Gastrocnemius medialis (tissue), 4 donors: ENCODE data around the gene PRSS16. TPM values are rescaled to one million over a fixed set of nuclear protein-coding genes. Genes with fewer than 3 reads are reported as not detected.

ENCODE experiments used
- ATAC-seq, 2 donors: fragments of 150-250 bp; one replicate each; pipeline ENCODE4 v1.9.1; 2016
- DNase-seq, 2 donors: peaks; one replicate each; pipeline ENCODE4 v3.0.0-alpha.2; 2019
- H3K27ac ChIP-seq, 4 donors: fragments of 200-600 bp; sonication (generic); 1 replicate in 1 of 4; 2 replicates in 3 of 4; pipeline ENCODE4 v1.5.1; 2016 to 2018; ENCODE audit warnings: mild to moderate bottlenecking in 2 of 4, moderate library complexity in 1 of 4
- H3K27me3 ChIP-seq, 3 donors: fragments of 200-600 bp; sonication (generic) in 2 of 3; 1 replicate in 1 of 3; 2 replicates in 2 of 3; pipeline versions ENCODE4 v1.5.1 to v1.6.0; 2016 to 2019; ENCODE audit warnings: mild to moderate bottlenecking in 1 of 3, moderate library complexity in 1 of 3
- H3K36me3 ChIP-seq, 2 donors: fragments of 200-600 bp; sonication (generic) in 1 of 2; one replicate each; pipeline ENCODE4 v1.5.1; 2017 to 2018
- H3K4me1 ChIP-seq, 2 donors: fragments of 200-600 bp; sonication (generic) in 1 of 2; one replicate each; pipeline ENCODE4 v1.5.1; 2016 to 2017; ENCODE audit warnings: mild to moderate bottlenecking in 2 of 2
- H3K4me3 ChIP-seq, 4 donors: fragments of 200-600 bp; sonication (generic) in 3 of 4; 1 replicate in 1 of 4; 2 replicates in 3 of 4; pipeline ENCODE4 v1.5.1; 2016 to 2019; ENCODE audit warnings: mild to moderate bottlenecking in 2 of 4
- H3K9me3 ChIP-seq, 3 donors: fragments of 200-600 bp; sonication (generic) in 2 of 3; 1 replicate in 1 of 3; 2 replicates in 2 of 3; pipeline ENCODE4 v1.5.1; 2016 to 2019
- CTCF ChIP-seq, 5 experiments: fragments of 450-650 bp in 3 of 5; fragments of 200-600 bp in 2 of 5; sonication (generic) in 2 of 5; IDR thresholded peaks in 4 of 5; conservative IDR thresholded peaks in 1 of 5; 1 replicate in 4 of 5; 2 replicates in 1 of 5; pipeline ENCODE4 v1.5.1; 2016 to 2019; ENCODE audit warnings: antibody characterized with exemption in 5 of 5, mild to moderate bottlenecking in 3 of 5, moderate library complexity in 3 of 5
- POLR2A ChIP-seq, 2 donors: fragments of 450-650 bp; IDR thresholded peaks; one replicate each; pipeline ENCODE4 v1.6.1; 2017; ENCODE audit warnings: antibody characterized with exemption in 2 of 2, mild to moderate bottlenecking in 2 of 2, moderate library complexity in 2 of 2
- in situ Hi-C, 4 donors: fragments of 200-750 bp; cut with MboI; loops; one replicate each; pipeline versions ENCODE4 v1.15.0 to v1.8.0; 2017; ENCODE audit warnings: low sequenced_read_pairs in 4 of 4
- intact Hi-C: fragments of 100-400 bp; cut with DNase I; formaldehyde crosslinking; loops from one replicate; pipeline ENCODE4 v1.15.1; 2023; ENCODE audit warnings: low total_unique reads
- total RNA-seq, 4 donors: library from RNA; depleted of rRNA; stranded (reverse); fragments of >200 nt; gene quantifications; one replicate each; pipeline versions ENCODE4 v1.1.0 to v1.2.3, GENCODE V29; 2016

PRSS16 gene
- total RNA-seq, 4 donors from 2014 or later = not detected

- intact Hi-C loops = no loop called here
- H3K4me3 ChIP-seq = peak overlapping the region in 1 of 4 donors; percentile 9
- in situ Hi-C loops = no loop called here
- TF ChIP-seq CTCF (IDR thresholded peaks at IDR 0.05 in 4 of 5, conservative IDR thresholded peaks at IDR 0.05 in 1 of 5) = no peak
- no peak for TF ChIP-seq POLR2A (IDR thresholded peaks at IDR 0.05)
- H3K9me3 ChIP-seq = peaks cover 0 to 5% (median 0%) of the 10 kb centered on the region in 3 donors
- H3K4me1 ChIP-seq = no peaks in the 10 kb centered on the region
- no peak for ATAC-seq
- peaks cover 78 to 92% (median 83%) of the 10 kb centered on the region in 3 donors for H3K27me3 ChIP-seq
- H3K36me3 ChIP-seq = no peaks in the 10 kb centered on the region
- no peak for DNase-seq
- H3K27ac ChIP-seq = no peak overlapping the region
These were observed 32.6 kb downstream of the PRSS16 start for GRCh38 chr6:27280064-27280539.

GRCh38 chr6:27280540-27281000 is 33.1 kb downstream of the PRSS16 start:
- Histone ChIP-seq H3K9me3 (peaks cover 0 to 5% (median 0%) of the 10 kb centered on the region in 3 donors), H3K27me3 (peaks cover 79 to 94% (median 82%) of the 10 kb centered on the region in 3 donors), H3K36me3 (no peaks in the 10 kb centered on the region), H3K4me3 (no peak overlapping the region), H3K27ac (no peak overlapping the region), H3K4me1 (no peaks in the 10 kb centered on the region)
- no peak for ATAC-seq
- intact Hi-C loops (no loop called here), in situ Hi-C loops (no loop called here)
- no peak for DNase-seq
- no peak for TF ChIP-seq POLR2A (IDR thresholded peaks at IDR 0.05)
- TF ChIP-seq CTCF (IDR thresholded peaks at IDR 0.05 in 4 of 5, conservative IDR thresholded peaks at IDR 0.05 in 1 of 5) = no peak

- H3K27me3 ChIP-seq = peaks cover 73 to 93% (median 83%) of the 10 kb centered on the region in 3 donors
- no peaks in the 10 kb centered on the region for H3K4me1 ChIP-seq
- no peak overlapping the region for H3K4me3 ChIP-seq
- H3K9me3 ChIP-seq = peaks cover 0 to 5% (median 0%) of the 10 kb centered on the region in 3 donors
- H3K27ac ChIP-seq = no peak overlapping the region
- H3K36me3 ChIP-seq = no peaks in the 10 kb centered on the region
- DNase-seq (no peak), ATAC-seq (no peak)
- intact Hi-C loops (no loop called here), in situ Hi-C loops (no loop called here)
- TF ChIP-seq POLR2A (IDR thresholded peaks at IDR 0.05) (no peak), CTCF (IDR thresholded peaks at IDR 0.05 in 4 of 5, conservative IDR thresholded peaks at IDR 0.05 in 1 of 5) (no peak)
These were observed 33.6 kb downstream of the PRSS16 start for GRCh38 chr6:27281105-27281539.

- no peaks in the 10 kb centered on the region for H3K4me1 ChIP-seq
- TF ChIP-seq CTCF (IDR thresholded peaks at IDR 0.05 in 4 of 5, conservative IDR thresholded peaks at IDR 0.05 in 1 of 5) (no peak), POLR2A (IDR thresholded peaks at IDR 0.05) (no peak)
- H3K4me3 ChIP-seq = no peak overlapping the region
- no peak overlapping the region for H3K27ac ChIP-seq
- H3K9me3 ChIP-seq = peaks cover 0 to 5% (median 0%) of the 10 kb centered on the region in 3 donors
- ATAC-seq (no peak), DNase-seq (no peak)
- intact Hi-C loops (no loop called here), in situ Hi-C loops (no loop called here)
- peaks cover 69 to 94% (median 83%) of the 10 kb centered on the region in 3 donors for H3K27me3 ChIP-seq
- no peaks in the 10 kb centered on the region for H3K36me3 ChIP-seq
These were observed 34.1 kb downstream of the PRSS16 start for GRCh38 chr6:27281569-27281968.

- Histone ChIP-seq H3K36me3 (no peaks in the 10 kb centered on the region), H3K4me3 (no peak overlapping the region), H3K27me3 (peaks cover 70 to 97% (median 85%) of the 10 kb centered on the region in 3 donors), H3K27ac (no peak overlapping the region), H3K4me1 (no peaks in the 10 kb centered on the region), H3K9me3 (peaks cover 0 to 1% (median 0%) of the 10 kb centered on the region in 3 donors)
- ATAC-seq (no peak), DNase-seq (no peak)
- in situ Hi-C loops = no loop called here
- intact Hi-C loops = no loop called here
- TF ChIP-seq CTCF (IDR thresholded peaks at IDR 0.05 in 4 of 5, conservative IDR thresholded peaks at IDR 0.05 in 1 of 5) (no peak), POLR2A (IDR thresholded peaks at IDR 0.05) (no peak)
These were observed 35.8 kb downstream of the PRSS16 start for GRCh38 chr6:27283279-27283678.
